Trophoblast cell (in vitro differentiated cells and primary cell): ENCODE measurements around the gene HIP1R.

Experiments used
- DNase-seq, 2 donors: peaks; one replicate each; pipeline ENCODE4 v3.0.0-alpha.2; 2016
- H2AFZ ChIP-seq: 2 replicates; pipeline ENCODE4 v1.6.1; 2013; ENCODE audit warnings: low read length, moderate library complexity, mild to moderate bottlenecking; ENCODE audit not compliant: insufficient read depth, poor library complexity
- H2AK5ac ChIP-seq: 2 replicates; pipeline ENCODE4 v1.6.1; 2013; ENCODE audit warnings: mild to moderate bottlenecking, low read length
- H2BK120ac ChIP-seq: 2 replicates; pipeline ENCODE4 v1.6.1; 2013; ENCODE audit warnings: low read length, mild to moderate bottlenecking, moderate library complexity; ENCODE audit not compliant: insufficient read depth, poor library complexity
- H2BK12ac ChIP-seq: 2 replicates; pipeline ENCODE4 v1.6.1; 2013; ENCODE audit warnings: mild to moderate bottlenecking, low read length, moderate library complexity
- H2BK5ac ChIP-seq: 2 replicates; pipeline ENCODE4 v1.6.1; 2013; ENCODE audit warnings: low read length, low read depth, moderate library complexity, mild to moderate bottlenecking; ENCODE audit not compliant: poor library complexity
- H3K14ac ChIP-seq: 2 replicates; pipeline ENCODE4 v1.6.1; 2013; ENCODE audit warnings: mild to moderate bottlenecking, low read length
- H3K18ac ChIP-seq: 2 replicates; pipeline ENCODE4 v1.6.1; 2013; ENCODE audit warnings: mild to moderate bottlenecking, low read length
- H3K23ac ChIP-seq: 2 replicates; pipeline ENCODE4 v1.6.1; 2013; ENCODE audit warnings: low read length
- H3K27ac ChIP-seq: 2 replicates; pipeline ENCODE4 v1.5.1; 2013; ENCODE audit warnings: low read depth, mild to moderate bottlenecking, inconsistent platforms, low read length, moderate library complexity
- H3K27me3 ChIP-seq: 2 replicates; pipeline ENCODE4 v1.6.1; 2013; ENCODE audit warnings: inconsistent platforms, mild to moderate bottlenecking, low read length, moderate library complexity; ENCODE audit not compliant: insufficient read depth
- H3K36me3 ChIP-seq, 2 experiments: 1 replicate in 1 of 2; 2 replicates in 1 of 2; pipeline ENCODE4 v1.6.1; 2013; ENCODE audit warnings: low read length in 2 of 2, mild to moderate bottlenecking in 2 of 2, moderate library complexity in 1 of 2; ENCODE audit not compliant: insufficient read depth in 2 of 2, control insufficient read depth in 1 of 2
- H3K4ac ChIP-seq: 2 replicates; pipeline ENCODE4 v1.6.1; 2013; ENCODE audit warnings: low read depth, mild to moderate bottlenecking, low read length, moderate library complexity
- H3K4me1 ChIP-seq, 2 experiments: 1 replicate in 1 of 2; 2 replicates in 1 of 2; pipeline ENCODE4 v1.6.1; 2013; ENCODE audit warnings: low read length in 2 of 2, mild to moderate bottlenecking in 2 of 2, moderate library complexity in 1 of 2; ENCODE audit not compliant: insufficient read depth in 2 of 2, control insufficient read depth in 1 of 2
- H3K4me2 ChIP-seq: 2 replicates; pipeline ENCODE4 v1.6.1; 2013; ENCODE audit warnings: inconsistent platforms, mild to moderate bottlenecking, low read length, moderate library complexity
- H3K4me3 ChIP-seq: 2 replicates; pipeline ENCODE4 v1.5.1; 2013; ENCODE audit warnings: mild to moderate bottlenecking, low read depth, low read length, inconsistent platforms
- H3K79me1 ChIP-seq: one replicate; pipeline ENCODE4 v1.6.1; 2013; ENCODE audit warnings: low read length
- H3K79me2 ChIP-seq: 2 replicates; pipeline ENCODE4 v1.6.1; 2013; ENCODE audit warnings: low read length, mild to moderate bottlenecking; ENCODE audit not compliant: control insufficient read depth, insufficient read depth, poor library complexity
- H3K9ac ChIP-seq: 2 replicates; pipeline ENCODE4 v1.6.1; 2013; ENCODE audit warnings: mild to moderate bottlenecking, low read length
- H3K9me3 ChIP-seq: 2 replicates; pipeline ENCODE4 v1.6.1; 2013; ENCODE audit warnings: low read depth, mild to moderate bottlenecking, control low read depth, inconsistent platforms, low read length; ENCODE audit not compliant: insufficient read depth
- H4K12ac ChIP-seq: 2 replicates; pipeline ENCODE4 v1.6.1; 2013; ENCODE audit warnings: low read depth, mild to moderate bottlenecking, low read length, moderate library complexity
- H4K8ac ChIP-seq: 2 replicates; pipeline ENCODE4 v1.6.1; 2013; ENCODE audit warnings: low read depth, mild to moderate bottlenecking, low read length, moderate library complexity
- H4K91ac ChIP-seq: one replicate; pipeline ENCODE4 v1.6.1; 2013; ENCODE audit warnings: low read depth, mild to moderate bottlenecking, low read length, moderate library complexity
- WGBS: extraction: QIAGEN DNeasy Blood & Tissue Kit; methylation state at CpG from one replicate; pipeline ENCODE4 v1.1.7; 2013; ENCODE audit warnings: missing lambda C conversion rate; ENCODE audit not compliant: insufficient read length, insufficient coverage; ENCODE audit errors: extremely low coverage; 5-methylcytosine and 5-hydroxymethylcytosine counted together

The HIP1R gene

GRCh38 chr12:122884860-122885259 is 49.6 kb downstream of the HIP1R start:
- Histone ChIP-seq H3K36me3 (no peaks in the 10 kb centered on the region), H4K12ac (no peak overlapping the region), H3K14ac (no peak overlapping the region), H3K79me2 (peaks cover 12% of the 10 kb centered on the region), H3K4me1 (peaks cover 24 to 34% of the 10 kb centered on the region in 2 experiments), H3K4me2 (no peak overlapping the region), H2AK5ac (no peak overlapping the region), H3K23ac (no peak overlapping the region), H3K9me3 (no peaks in the 10 kb centered on the region), H3K27me3 (no peaks in the 10 kb centered on the region), H3K4ac (no peak overlapping the region), H2BK120ac (no peak overlapping the region), H3K27ac (no peak overlapping the region), H2AFZ (no peak overlapping the region), H4K91ac (no peak overlapping the region), H2BK5ac (no peak overlapping the region), H3K9ac (no peak overlapping the region), H3K18ac (no peak overlapping the region), H3K4me3 (no peak overlapping the region), H4K8ac (no peak overlapping the region), H3K79me1 (peaks cover 18% of the 10 kb centered on the region), H2BK12ac (no peak overlapping the region)
- DNase-seq = no peak
- WGBS = no CpG with 5 or more reads among the region's 4 CpGs

- Histone ChIP-seq H3K79me1 (peaks cover 18% of the 10 kb centered on the region), H3K9ac (no peak overlapping the region), H3K4me1 (peaks cover 24 to 33% of the 10 kb centered on the region in 2 experiments), H4K12ac (no peak overlapping the region), H2BK5ac (peak overlapping the region; percentile 39), H4K91ac (no peak overlapping the region), H3K23ac (no peak overlapping the region), H2BK120ac (peak overlapping the region; percentile 25), H4K8ac (no peak overlapping the region), H3K36me3 (no peaks in the 10 kb centered on the region), H3K27me3 (no peaks in the 10 kb centered on the region), H3K4me3 (no peak overlapping the region), H3K9me3 (no peaks in the 10 kb centered on the region), H3K27ac (no peak overlapping the region), H3K14ac (peak overlapping the region; percentile 62), H2BK12ac (peak overlapping the region; percentile 18), H2AK5ac (no peak overlapping the region), H3K79me2 (peaks cover 12% of the 10 kb centered on the region), H3K4ac (peak overlapping the region; percentile 96), H3K4me2 (no peak overlapping the region), H2AFZ (no peak overlapping the region), H3K18ac (peak overlapping the region; percentile 8)
- no CpG with 5 or more reads among the region's 8 CpGs for WGBS
- no peak for DNase-seq
Measured at GRCh38 chr12:122886161-122886560, 50.9 kb downstream of the HIP1R start.

- Histone ChIP-seq H4K91ac (peak overlapping the region; percentile 50), H3K4me2 (peak overlapping the region; percentile 19), H3K79me1 (peaks cover 18% of the 10 kb centered on the region), H3K9ac (no peak overlapping the region), H3K27me3 (no peaks in the 10 kb centered on the region), H3K14ac (peak overlapping the region; percentile 66), H3K9me3 (no peaks in the 10 kb centered on the region), H4K12ac (peak overlapping the region; percentile 9), H3K4me3 (no peak overlapping the region), H3K4me1 (peaks cover 24 to 31% of the 10 kb centered on the region in 2 experiments), H2BK5ac (peak overlapping the region; percentile 50), H2BK12ac (peak overlapping the region; percentile 67), H2BK120ac (peak overlapping the region; percentile 68), H3K4ac (peak overlapping the region; percentile 53), H3K36me3 (no peaks in the 10 kb centered on the region), H3K27ac (peak overlapping the region; percentile 90), H4K8ac (peak overlapping the region; percentile 26), H2AFZ (peak overlapping the region; percentile 8), H2AK5ac (peak overlapping the region; percentile 44), H3K79me2 (peaks cover 12% of the 10 kb centered on the region), H3K18ac (peak overlapping the region; percentile 19), H3K23ac (no peak overlapping the region)
- DNase-seq = peak; percentile 37 to 70
- WGBS = no CpG with 5 or more reads among the region's 10 CpGs
Measured at GRCh38 chr12:122886851-122887818, 51.9 kb downstream of the HIP1R start.

- no CpG with 5 or more reads among the region's 5 CpGs for WGBS
- Histone ChIP-seq H3K9ac (no peak overlapping the region), H3K23ac (no peak overlapping the region), H4K8ac (peak overlapping the region; percentile 26), H3K4me3 (no peak overlapping the region), H3K36me3 (no peaks in the 10 kb centered on the region), H4K91ac (peak overlapping the region; percentile 50), H3K79me2 (peaks cover 12% of the 10 kb centered on the region), H2BK120ac (peak overlapping the region; percentile 68), H2BK12ac (peak overlapping the region; percentile 67), H2AFZ (peak overlapping the region; percentile 39), H3K27me3 (no peaks in the 10 kb centered on the region), H3K14ac (no peak overlapping the region), H3K79me1 (peaks cover 18% of the 10 kb centered on the region), H3K4me2 (no peak overlapping the region), H3K27ac (peak overlapping the region; percentile 90), H4K12ac (no peak overlapping the region), H3K9me3 (no peaks in the 10 kb centered on the region), H2AK5ac (no peak overlapping the region), H3K18ac (no peak overlapping the region), H3K4me1 (peaks cover 27 to 34% of the 10 kb centered on the region in 2 experiments), H3K4ac (peak overlapping the region; percentile 53), H2BK5ac (peak overlapping the region; percentile 50)
- DNase-seq = no peak
Measured at GRCh38 chr12:122887819-122888212, 52.6 kb downstream of the HIP1R start.
